ENCODE data around the gene ABCA4.

The ABCA4 gene

GRCh38 chr1:94121411-94121821 is 468 bp upstream of the ABCA4 start:
- DNase-seq, result no peak

- no peak for DNase-seq
Measured at GRCh38 chr1:94120570-94120901, 412 bp downstream of the ABCA4 start.

- DNase-seq, result no peak
Measured at GRCh38 chr1:94119796-94120569, 965 bp downstream of the ABCA4 start.

- DNase-seq, result no peak
Measured at GRCh38 chr1:94119306-94119705, 1.6 kb downstream of the ABCA4 start.

GRCh38 chr1:94118471-94118870 is 2.5 kb downstream of the ABCA4 start:
- DNase-seq, result no peak

GRCh38 chr1:94118013-94118412 is 2.9 kb downstream of the ABCA4 start:
- no peak for DNase-seq

- DNase-seq, result no peak
Measured at GRCh38 chr1:94117259-94117851, 3.6 kb downstream of the ABCA4 start.

- DNase-seq, result no peak
Measured at GRCh38 chr1:94115900-94116436, 5.0 kb downstream of the ABCA4 start.

GRCh38 chr1:94115254-94115899 is 5.6 kb downstream of the ABCA4 start:
- no peak for DNase-seq

GRCh38 chr1:94113589-94114226 is 7.2 kb downstream of the ABCA4 start:
- no peak for DNase-seq

GRCh38 chr1:94111879-94112278 is 9.1 kb downstream of the ABCA4 start:
- no peak for DNase-seq

- no peak for DNase-seq
Measured at GRCh38 chr1:94110946-94111740, 9.8 kb downstream of the ABCA4 start.

- DNase-seq, result no peak
Measured at GRCh38 chr1:94110021-94110761, 10.8 kb downstream of the ABCA4 start.

GRCh38 chr1:94109478-94109877 is 11.5 kb downstream of the ABCA4 start:
- DNase-seq, result no peak

- DNase-seq, result no peak
Measured at GRCh38 chr1:94107141-94107540, 13.8 kb downstream of the ABCA4 start.

- DNase-seq, result no peak
Measured at GRCh38 chr1:94106716-94107115, 14.2 kb downstream of the ABCA4 start.

- DNase-seq, result no peak
Measured at GRCh38 chr1:94105957-94106529, 14.9 kb downstream of the ABCA4 start.

GRCh38 chr1:94105581-94105952 is 15.4 kb downstream of the ABCA4 start:
- no peak for DNase-seq

- DNase-seq, result no peak
Measured at GRCh38 chr1:94104776-94105580, 16.0 kb downstream of the ABCA4 start.

- no peak for DNase-seq
Measured at GRCh38 chr1:94104127-94104684, 16.7 kb downstream of the ABCA4 start.

All from DMS 273 treated with DMSO at 0.1 percent for 48 hours (cell line).